ENCODE results near the gene QPCT.

- no peak for TF ChIP-seq CTCF (IDR thresholded peaks at IDR 0.05; ENCODE audit: low read depth, low read length, poor library complexity, severe bottlenecking)
- no peak for TF ChIP-seq EZH2phosphoT487 (IDR thresholded peaks at IDR 0.05; ENCODE audit: borderline replicate concordance, low read length)
Measured at GRCh38 chr2:37379881-37380296, 35.5 kb downstream of the QPCT start.
